Right atrium auricular region (tissue), 2 donors: Measurements from ENCODE around the gene CA9. TPM values are rescaled to one million over a fixed set of nuclear protein-coding genes. Genes with fewer than 3 reads are reported as not detected.

ENCODE experiments used
- DNase-seq: peaks from one replicate; pipeline ENCODE4 v3.0.0-alpha.2; 2019; ENCODE audit warnings: low spot score
- H3K27ac ChIP-seq, 2 donors: fragments of 200-600 bp; sonication (generic); 1 replicate in 1 of 2; 2 replicates in 1 of 2; pipeline ENCODE4 v1.5.1; 2016 to 2019
- H3K27me3 ChIP-seq, 2 donors: fragments of 200-600 bp; sonication (generic); one replicate each; pipeline versions ENCODE4 v1.5.1 to v1.6.0; 2017 to 2019
- H3K36me3 ChIP-seq: fragments of 200-600 bp; sonication (generic); one replicate; pipeline ENCODE4 v1.5.1; 2016
- H3K4me1 ChIP-seq, 2 donors: fragments of 200-600 bp; sonication (generic); one replicate each; pipeline versions ENCODE4 v1.5.1 to v1.6.0; 2017 to 2019
- H3K4me3 ChIP-seq, 2 donors: fragments of 200-600 bp; sonication (generic); 1 replicate in 1 of 2; 2 replicates in 1 of 2; pipeline ENCODE4 v1.5.1; 2017 to 2019; ENCODE audit warnings: mild to moderate bottlenecking in 1 of 2, moderate library complexity in 1 of 2
- H3K9me3 ChIP-seq, 2 donors: fragments of 200-600 bp; sonication (generic); one replicate each; pipeline ENCODE4 v1.5.1; 2019
- CTCF ChIP-seq, 2 donors: fragments of 200-600 bp; sonication (generic); IDR thresholded peaks; one replicate each; pipeline ENCODE4 v1.5.1; 2019; ENCODE audit warnings: antibody characterized with exemption in 2 of 2
- total RNA-seq, 2 donors: library from RNA; depleted of rRNA; stranded (reverse); fragments of >200 nt; gene quantifications; one replicate each; pipeline ENCODE4 v1.1.0, GENCODE V29; 2016

Gene CA9
- total RNA-seq, 2 donors from 2014 or later = 5.5 to 5.9 TPM

DNA sequence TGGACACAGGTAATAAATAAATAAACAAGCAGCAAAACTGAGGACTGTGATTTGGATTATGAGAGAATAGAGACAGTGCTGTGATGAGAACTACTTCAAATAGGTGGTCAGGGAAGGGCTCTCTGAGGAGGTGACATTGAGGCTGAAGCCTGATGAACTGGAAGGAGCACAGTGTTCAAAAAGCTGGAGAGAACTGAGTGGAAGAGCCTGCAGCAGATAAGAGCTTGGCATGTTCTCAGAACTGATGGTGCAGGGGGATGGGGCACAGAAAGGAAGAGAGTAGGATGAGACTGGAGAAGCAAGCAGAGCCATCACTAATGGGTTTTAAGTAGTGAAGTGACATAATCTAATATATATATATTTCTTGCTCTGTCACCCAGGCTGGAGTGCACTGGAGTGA is 27.2 kb downstream of the CA9 start:
- Histone ChIP-seq H3K36me3 (peaks cover 98% of the 10 kb centered on the region), H3K4me3 (no peak overlapping the region), H3K9me3 (no peaks in the 10 kb centered on the region), H3K4me1 (peaks cover 0 to 31% of the 10 kb centered on the region in 2 donors), H3K27me3 (no peaks in the 10 kb centered on the region), H3K27ac (peak overlapping the region; percentile 51 to 64)
- DNase-seq = no peak
- no peak for TF ChIP-seq CTCF (IDR thresholded peaks at IDR 0.05)

DNA sequence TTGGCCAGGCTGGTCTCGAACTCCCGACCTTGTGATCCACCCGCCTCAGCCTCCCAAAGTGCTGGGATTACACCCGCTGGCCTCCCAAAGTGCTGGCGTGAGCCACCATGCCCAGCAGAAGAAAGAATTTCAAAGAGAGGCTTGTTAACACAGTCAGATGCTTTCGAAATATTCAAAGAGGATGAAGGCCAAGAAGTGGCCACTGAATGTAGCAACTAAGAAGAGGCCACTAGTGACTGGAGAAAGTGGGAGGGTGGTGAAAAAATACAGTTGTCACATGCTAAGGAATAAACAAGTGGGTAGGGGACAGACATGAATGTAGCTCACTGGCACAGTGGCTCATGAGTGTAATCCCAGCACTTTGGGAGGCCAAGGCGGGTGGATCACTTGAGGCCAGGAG is 29.0 kb downstream of the CA9 start:
- Histone ChIP-seq H3K27ac (no peak overlapping the region), H3K36me3 (peaks cover 100% of the 10 kb centered on the region), H3K4me3 (no peak overlapping the region), H3K9me3 (no peaks in the 10 kb centered on the region), H3K4me1 (peaks cover 0 to 21% of the 10 kb centered on the region in 2 donors), H3K27me3 (no peaks in the 10 kb centered on the region)
- no peak for DNase-seq
- no peak for TF ChIP-seq CTCF (IDR thresholded peaks at IDR 0.05)

GRCh38 chr9:35703906-35704672 is 30.4 kb downstream of the CA9 start:
- no peak for TF ChIP-seq CTCF (IDR thresholded peaks at IDR 0.05)
- Histone ChIP-seq H3K4me3 (no peak overlapping the region), H3K4me1 (peaks cover 0 to 21% of the 10 kb centered on the region in 2 donors), H3K27me3 (no peaks in the 10 kb centered on the region), H3K27ac (peak overlapping the region; percentile 12 to 45), H3K36me3 (peaks cover 100% of the 10 kb centered on the region), H3K9me3 (no peaks in the 10 kb centered on the region)
- no peak for DNase-seq

DNA sequence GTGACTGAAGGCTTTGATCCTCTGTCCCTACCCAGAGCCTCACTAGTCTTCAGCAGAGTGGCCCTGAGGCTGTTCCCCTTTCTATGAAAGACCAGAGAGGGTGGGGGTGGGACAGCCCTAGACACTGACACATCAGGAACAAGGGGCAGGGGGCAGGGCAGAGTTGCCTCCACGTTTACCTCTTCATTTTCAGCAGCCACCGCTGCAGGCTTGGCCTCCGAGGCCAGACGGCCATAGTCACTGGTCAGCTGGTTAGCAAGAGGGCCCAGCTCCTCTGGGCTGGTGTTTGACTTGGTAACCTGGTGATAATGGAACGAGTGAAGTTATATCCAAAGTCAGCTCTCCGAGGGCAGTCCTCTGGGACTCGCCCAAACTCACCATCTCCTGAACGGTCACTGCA is 31.6 kb downstream of the CA9 start:
- no peak for DNase-seq
- Histone ChIP-seq H3K4me3 (no peak overlapping the region), H3K27ac (peak overlapping the region in 1 of 2 donors; percentile 10), H3K27me3 (no peaks in the 10 kb centered on the region), H3K36me3 (peaks cover 99% of the 10 kb centered on the region), H3K4me1 (peaks cover 0 to 17% of the 10 kb centered on the region in 2 donors), H3K9me3 (no peaks in the 10 kb centered on the region)
- no peak for TF ChIP-seq CTCF (IDR thresholded peaks at IDR 0.05)

- H3K9me3 ChIP-seq = no peaks in the 10 kb centered on the region
- DNase-seq = no peak
- TF ChIP-seq CTCF (IDR thresholded peaks at IDR 0.05) = no peak
- no peak overlapping the region for H3K27ac ChIP-seq
- no peak overlapping the region for H3K4me3 ChIP-seq
- H3K36me3 ChIP-seq = peaks cover 99% of the 10 kb centered on the region
- peaks cover 0 to 13% of the 10 kb centered on the region in 2 donors for H3K4me1 ChIP-seq
- H3K27me3 ChIP-seq = no peaks in the 10 kb centered on the region
These were observed 32.2 kb downstream of the CA9 start for GRCh38 chr9:35705836-35706430.
